Measurements from ENCODE around the gene NRXN3. TPM values are rescaled to one million over a fixed set of nuclear protein-coding genes. Genes with fewer than 3 reads are reported as not detected.

NRXN3 gene
- total RNA-seq, 1 experiment from 2014 or later, result not detected

- H3K36me3 ChIP-seq (ENCODE audit: control insufficient read depth in 1 of 2, insufficient read depth in 2 of 2, low read length in 2 of 2), result no peaks in the 10 kb centered on the region
- intact Hi-C loops (cut with micrococcal nuclease), result no loop called here
- H3K27ac ChIP-seq (ENCODE audit: low read depth, low read length), result no peak overlapping the region
- no peak overlapping the region for H3K4me2 ChIP-seq (ENCODE audit: low read length)
- CTCF ChIA-PET, result no interaction called here
- H3K9me2 ChIP-seq (ENCODE audit: insufficient read depth), result no peaks in the 10 kb centered on the region
- ATAC-seq, result no peak
- H3K79me2 ChIP-seq (ENCODE audit: insufficient read depth, low read length), result no peaks in the 10 kb centered on the region
- no TSS peak for BruUV-seq (replicated peaks)
- H3K9me3 ChIP-seq (ENCODE audit: control insufficient read depth in 1 of 2, insufficient read depth in 1 of 2, low read depth in 1 of 2, low read length in 2 of 2), result peaks cover 3 to 31% of the 10 kb centered on the region in 2 experiments; a peak in 2 of 4 replicates
- H3K9ac ChIP-seq (ENCODE audit: low read length), result no peak overlapping the region
- H3K27me3 ChIP-seq (ENCODE audit: insufficient read depth, low read length), result no peaks in the 10 kb centered on the region
- no peaks in the 10 kb centered on the region for H4K20me1 ChIP-seq (ENCODE audit: insufficient read depth)
- no peak overlapping the region for H2AFZ ChIP-seq (ENCODE audit: low read depth, low read length, poor library complexity, severe bottlenecking)
- TF ChIP-seq EZH2phosphoT487 (IDR thresholded peaks at IDR 0.05; ENCODE audit: borderline replicate concordance) (no peak), SP1 (IDR thresholded peaks at IDR 0.05; ENCODE audit: low read depth) (no peak), POLR2AphosphoS5 (IDR thresholded peaks at IDR 0.05; ENCODE audit: low read depth, low read length) (no peak), YY1 (IDR thresholded peaks at IDR 0.05; ENCODE audit: extremely low read depth, insufficient replicate concordance, low read depth, low read length) (no peak), CEBPB (IDR thresholded peaks at IDR 0.05; ENCODE audit: low read depth) (no peak), FOSL1 (IDR thresholded peaks at IDR 0.05; ENCODE audit: low read depth) (no peak), POLR2A (IDR thresholded peaks at IDR 0.05; ENCODE audit: borderline replicate concordance, extremely low read depth, insufficient read depth, insufficient read length) (no peak), EZH2 (IDR thresholded peaks at IDR 0.05) (no peak), REST (IDR thresholded peaks at IDR 0.05; ENCODE audit: low read depth) (no peak), ELF1 (IDR thresholded peaks at IDR 0.05; ENCODE audit: borderline replicate concordance, low read depth) (no peak), JUND (IDR thresholded peaks at IDR 0.05) (no peak)
- no peak for DNase-seq (ENCODE audit: low read depth, low spot score)
- H3K4me1 ChIP-seq (ENCODE audit: control insufficient read depth in 1 of 2, insufficient read depth in 2 of 2, low read length in 2 of 2), result no peaks in the 10 kb centered on the region
- RAD21 ChIA-PET (ENCODE audit: low non-redundant PET in 1 of 2, low total read pairs in 2 of 2, uncharacterized antibody in 2 of 2, unreplicated experiment in 2 of 2), result no interaction called here
- no peak overlapping the region for H3K4me3 ChIP-seq (replicated peaks in 1 of 2; ENCODE audit: low read depth in 1 of 2, low read length in 2 of 2)
- POLR2A ChIA-PET, result no interaction called here
Measured at GRCh38 chr14:79111987-79112501, 941.9 kb downstream of the NRXN3 start.

Measured in HCT116 (cell line).